IPS-18c (cell line): ENCODE measurements around the gene ICAM1.

Source experiments
- H3K4me3 ChIP-seq: 2 replicates; pipeline ENCODE4 v1.7.0; 2013; ENCODE audit warnings: low read depth, mild to moderate bottlenecking, low read length, moderate library complexity; ENCODE audit not compliant: insufficient read depth
- H3K9me3 ChIP-seq: one replicate; pipeline ENCODE4 v1.6.1; 2013; ENCODE audit warnings: mild to moderate bottlenecking, low read length, moderate library complexity; ENCODE audit not compliant: control insufficient read depth, insufficient read depth

Gene ICAM1, protein sequence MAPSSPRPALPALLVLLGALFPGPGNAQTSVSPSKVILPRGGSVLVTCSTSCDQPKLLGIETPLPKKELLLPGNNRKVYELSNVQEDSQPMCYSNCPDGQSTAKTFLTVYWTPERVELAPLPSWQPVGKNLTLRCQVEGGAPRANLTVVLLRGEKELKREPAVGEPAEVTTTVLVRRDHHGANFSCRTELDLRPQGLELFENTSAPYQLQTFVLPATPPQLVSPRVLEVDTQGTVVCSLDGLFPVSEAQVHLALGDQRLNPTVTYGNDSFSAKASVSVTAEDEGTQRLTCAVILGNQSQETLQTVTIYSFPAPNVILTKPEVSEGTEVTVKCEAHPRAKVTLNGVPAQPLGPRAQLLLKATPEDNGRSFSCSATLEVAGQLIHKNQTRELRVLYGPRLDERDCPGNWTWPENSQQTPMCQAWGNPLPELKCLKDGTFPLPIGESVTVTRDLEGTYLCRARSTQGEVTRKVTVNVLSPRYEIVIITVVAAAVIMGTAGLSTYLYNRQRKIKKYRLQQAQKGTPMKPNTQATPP

DNA sequence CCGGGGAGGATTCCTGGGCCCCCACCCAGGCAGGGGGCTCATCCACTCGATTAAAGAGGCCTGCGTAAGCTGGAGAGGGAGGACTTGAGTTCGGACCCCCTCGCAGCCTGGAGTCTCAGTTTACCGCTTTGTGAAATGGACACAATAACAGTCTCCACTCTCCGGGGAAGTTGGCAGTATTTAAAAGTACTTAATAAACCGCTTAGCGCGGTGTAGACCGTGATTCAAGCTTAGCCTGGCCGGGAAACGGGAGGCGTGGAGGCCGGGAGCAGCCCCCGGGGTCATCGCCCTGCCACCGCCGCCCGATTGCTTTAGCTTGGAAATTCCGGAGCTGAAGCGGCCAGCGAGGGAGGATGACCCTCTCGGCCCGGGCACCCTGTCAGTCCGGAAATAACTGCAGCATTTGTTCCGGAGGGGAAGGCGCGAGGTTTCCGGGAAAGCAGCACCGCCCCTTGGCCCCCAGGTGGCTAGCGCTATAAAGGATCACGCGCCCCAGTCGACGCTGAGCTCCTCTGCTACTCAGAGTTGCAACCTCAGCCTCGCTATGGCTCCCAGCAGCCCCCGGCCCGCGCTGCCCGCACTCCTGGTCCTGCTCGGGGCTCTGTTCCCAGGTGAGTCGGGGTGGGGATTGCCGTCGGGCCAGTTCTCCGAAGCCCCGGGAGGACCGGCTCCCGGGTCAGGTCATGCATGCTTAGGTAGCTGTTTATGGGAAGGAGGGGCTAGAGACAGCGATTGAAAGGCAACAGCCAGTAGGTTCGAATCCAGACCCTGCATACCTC is at the start of gene ICAM1:
TSS of gene ICAM1 (plus strand) at position 505 of the 779 bp plus-strand sequence. CDS start at position 545, 40 bp downstream.
- peak within 1 kb of the TSS; percentile 56 for H3K4me3 ChIP-seq
- peaks cover 2% of the 10 kb centered on the region for H3K9me3 ChIP-seq

DNA sequence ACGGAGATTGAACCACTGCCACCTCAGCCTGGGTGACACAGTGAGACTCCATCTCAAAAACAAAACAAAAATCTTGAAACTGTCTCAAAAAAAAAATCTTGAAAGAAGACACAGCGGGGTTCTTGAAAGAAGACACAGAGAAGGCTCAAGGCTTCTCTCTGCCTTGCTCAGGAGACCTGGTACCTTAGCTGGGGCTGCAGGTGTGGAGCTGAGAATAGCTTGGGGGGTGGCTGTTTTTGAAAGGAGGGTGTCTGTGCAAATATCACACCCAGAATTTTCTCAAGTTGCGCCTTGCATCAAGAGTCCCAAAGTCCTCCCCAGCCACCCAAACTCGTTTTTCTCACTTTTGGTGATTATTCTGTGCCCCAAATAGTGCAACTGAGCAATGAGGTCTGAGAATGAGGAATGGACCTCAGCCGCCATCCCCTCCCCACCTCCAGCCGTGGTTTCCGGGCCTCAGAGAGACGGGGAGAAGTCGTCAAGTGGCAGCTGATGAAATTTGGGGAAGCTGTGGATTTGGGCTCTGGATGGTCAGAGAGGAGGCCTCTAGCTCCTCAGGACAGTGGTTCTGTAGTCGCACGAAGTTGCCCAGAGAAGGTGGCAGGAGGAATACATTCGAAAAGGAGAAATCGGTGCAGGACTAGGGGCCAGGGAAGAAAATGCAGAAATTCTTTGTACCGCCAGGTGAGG is 48.6 kb upstream of the ICAM1 start:
- H3K9me3 ChIP-seq: peaks cover 3% of the 10 kb centered on the region
- no peak overlapping the region for H3K4me3 ChIP-seq

DNA sequence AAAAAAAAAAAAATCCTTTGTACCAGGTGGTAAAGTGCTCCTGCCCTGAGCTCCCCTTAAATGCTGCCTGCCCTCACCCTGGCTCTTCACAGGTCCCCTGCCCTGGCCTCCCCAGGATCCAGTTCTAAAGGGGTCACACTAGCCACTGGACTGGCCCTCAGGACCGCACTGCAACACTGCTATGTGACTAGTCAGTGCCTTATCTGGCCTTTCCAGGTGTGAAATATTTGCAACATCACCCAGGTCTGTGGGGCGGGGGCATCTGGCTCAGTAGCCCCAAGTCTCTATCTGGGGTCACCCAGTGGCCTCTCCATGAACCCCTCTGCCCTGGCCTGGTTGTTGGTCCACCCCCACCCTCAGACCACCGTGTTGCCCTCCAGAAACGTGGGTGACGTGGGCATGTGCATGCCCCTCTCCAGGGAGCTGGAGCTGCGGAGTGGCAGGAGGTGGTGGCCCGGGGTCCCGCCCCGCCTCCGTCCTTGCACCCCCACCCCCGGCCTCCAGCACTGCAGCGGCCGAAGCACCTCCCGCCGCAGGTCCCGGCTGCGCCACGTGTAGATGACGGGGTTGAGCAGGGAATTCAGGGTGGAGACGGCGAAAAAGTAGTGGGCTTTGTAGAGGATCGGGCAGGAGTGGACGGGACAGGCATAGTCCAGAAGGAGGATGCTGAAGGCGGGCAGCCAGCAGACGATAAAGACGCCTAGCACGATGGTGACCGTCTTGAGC is 47.3 kb upstream of the ICAM1 start:
- Histone ChIP-seq H3K9me3 (peaks cover 3% of the 10 kb centered on the region), H3K4me3 (no peak overlapping the region)

DNA sequence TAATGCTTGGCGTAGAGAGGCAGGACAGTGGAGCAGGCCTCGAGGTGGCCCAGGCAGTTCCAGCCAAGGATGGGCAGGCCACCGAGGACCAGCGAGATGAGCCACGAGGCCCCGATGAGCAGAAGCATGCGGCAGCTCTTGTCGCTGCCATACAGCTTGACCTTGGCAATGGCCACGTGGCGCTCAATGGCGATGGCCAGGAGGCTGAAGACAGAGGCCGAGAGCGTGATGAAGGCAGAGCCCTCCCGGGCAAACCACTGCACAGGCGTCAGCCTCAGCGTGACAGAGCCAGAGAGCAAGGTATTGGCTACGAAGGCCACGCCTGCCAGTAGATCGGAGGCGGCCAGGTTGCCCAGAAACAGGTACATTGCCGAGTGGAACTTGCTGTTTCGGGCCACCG is 46.6 kb upstream of the ICAM1 start:
- Histone ChIP-seq H3K4me3 (no peak overlapping the region), H3K9me3 (peaks cover 3% of the 10 kb centered on the region)

DNA sequence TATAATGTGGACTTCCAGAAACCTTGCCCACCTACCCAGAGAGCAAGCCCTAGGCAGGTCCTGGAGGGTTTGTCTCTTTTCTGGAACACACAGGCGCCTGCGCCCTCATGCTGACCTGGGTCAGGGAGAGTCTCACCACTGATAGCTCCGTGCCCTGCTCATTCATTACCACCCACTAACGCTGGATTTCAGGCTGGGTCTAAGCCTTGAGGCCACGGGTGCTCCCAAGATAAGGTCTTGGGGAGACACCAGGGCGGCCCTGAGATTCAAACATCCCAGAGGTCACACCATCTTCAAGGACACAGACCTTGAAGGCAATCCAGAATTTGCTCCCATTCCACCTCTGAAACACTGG is 44.9 kb upstream of the ICAM1 start:
- Histone ChIP-seq H3K4me3 (no peak overlapping the region), H3K9me3 (peaks cover 2% of the 10 kb centered on the region)

DNA sequence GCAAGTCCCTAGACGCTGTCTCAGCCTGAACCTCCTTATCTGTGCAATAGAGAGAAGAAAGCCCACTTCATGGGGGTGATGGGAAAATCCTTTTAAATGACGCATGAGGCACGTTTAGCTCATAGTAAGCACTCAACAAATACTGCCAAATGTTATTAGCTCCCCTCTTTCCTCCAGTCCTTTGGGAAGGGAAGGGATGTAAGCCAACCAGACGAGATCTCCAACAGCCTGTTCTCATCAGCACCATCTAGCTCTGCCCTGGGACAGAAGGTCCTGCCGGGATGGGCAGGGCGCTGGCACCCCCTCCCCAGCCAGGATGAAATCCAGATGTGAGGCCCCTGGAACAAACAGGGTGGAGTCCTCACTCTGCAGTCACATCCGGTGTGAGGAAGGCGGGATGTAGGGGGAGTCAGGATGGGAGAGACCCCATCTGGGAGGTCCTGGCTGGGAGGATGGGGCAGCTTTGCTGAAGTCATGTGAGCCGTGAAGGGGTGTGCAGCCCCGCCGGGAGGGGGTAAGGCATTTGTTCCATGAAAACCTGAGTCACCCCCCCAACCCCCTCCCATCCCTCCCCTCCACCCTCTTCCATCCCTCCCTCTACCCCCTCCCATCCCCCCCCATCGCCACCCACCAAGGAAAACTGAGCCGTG is 44.4 kb upstream of the ICAM1 start:
- no peak overlapping the region for H3K4me3 ChIP-seq

DNA sequence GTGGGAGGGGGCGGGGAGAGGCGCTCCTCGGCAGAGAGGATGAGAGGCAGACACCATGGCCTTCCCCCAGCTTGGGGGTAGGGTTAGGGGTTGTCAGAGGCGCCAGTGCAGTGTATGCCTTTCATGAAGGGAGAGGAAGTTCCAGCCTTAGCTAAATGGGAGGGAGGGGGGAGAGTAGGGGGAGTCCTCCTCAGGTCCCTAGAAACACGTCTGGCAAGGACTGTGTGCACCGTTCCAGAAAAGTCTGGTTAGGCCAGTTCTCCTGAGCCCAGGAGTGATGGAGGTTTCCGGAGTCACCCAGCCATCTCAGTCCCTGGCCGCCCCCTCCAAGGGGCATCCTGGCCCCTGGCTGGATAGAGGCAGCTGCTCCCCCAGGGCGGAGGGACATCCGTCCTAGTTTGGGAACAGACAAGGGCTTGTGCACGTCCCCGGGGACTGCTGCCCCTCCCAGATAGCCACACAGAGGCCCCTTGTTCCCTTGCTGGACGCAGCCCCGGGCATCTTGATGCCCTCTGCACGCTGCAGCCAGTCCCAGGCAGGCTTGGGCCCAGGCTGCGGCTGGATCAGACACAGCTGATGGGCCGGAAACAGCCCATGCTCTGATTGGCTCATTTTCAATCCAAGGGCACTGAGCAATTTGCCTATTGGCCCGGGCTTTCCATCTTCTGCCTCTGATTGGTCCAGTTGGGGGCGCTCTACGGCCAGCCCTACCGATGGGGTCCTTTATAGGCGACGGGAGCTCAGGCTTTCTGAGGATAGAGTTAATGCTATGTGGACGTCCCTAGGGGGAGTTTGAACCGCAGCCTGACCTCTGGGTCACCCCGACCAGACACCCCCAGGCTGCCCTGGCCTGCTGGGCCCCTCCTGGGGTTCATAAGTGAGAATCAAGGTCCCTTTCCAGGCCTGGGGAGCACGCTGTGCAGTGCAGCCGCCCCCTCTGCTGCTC is 43.6 kb upstream of the ICAM1 start:
- Histone ChIP-seq H3K9me3 (no peaks in the 10 kb centered on the region), H3K4me3 (no peak overlapping the region)

More for the DNA sequence above, 44.4 kb upstream of the ICAM1 start:
- H3K9me3 ChIP-seq: no peaks in the 10 kb centered on the region

DNA sequence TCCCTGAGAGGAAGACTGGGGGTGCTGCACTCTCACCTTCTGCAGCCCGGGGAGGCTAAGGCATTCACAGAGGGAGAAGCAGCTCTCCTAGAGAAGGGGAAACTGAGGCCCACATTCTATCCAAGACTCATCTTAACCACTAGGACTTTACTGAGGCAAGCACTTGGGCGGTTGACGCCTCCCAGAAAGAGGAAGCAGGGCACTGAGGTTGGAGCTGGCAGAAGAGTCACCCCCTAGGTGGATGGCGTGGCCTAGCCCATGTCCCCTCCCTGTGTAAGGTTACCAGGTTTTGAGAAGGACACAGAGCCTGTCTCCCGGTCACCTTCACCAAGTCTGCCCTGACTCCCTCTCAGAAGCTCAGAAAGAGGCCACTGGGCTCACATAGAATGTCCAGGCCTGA is 42.5 kb upstream of the ICAM1 start:
- no peak overlapping the region for H3K4me3 ChIP-seq
- no peaks in the 10 kb centered on the region for H3K9me3 ChIP-seq

DNA sequence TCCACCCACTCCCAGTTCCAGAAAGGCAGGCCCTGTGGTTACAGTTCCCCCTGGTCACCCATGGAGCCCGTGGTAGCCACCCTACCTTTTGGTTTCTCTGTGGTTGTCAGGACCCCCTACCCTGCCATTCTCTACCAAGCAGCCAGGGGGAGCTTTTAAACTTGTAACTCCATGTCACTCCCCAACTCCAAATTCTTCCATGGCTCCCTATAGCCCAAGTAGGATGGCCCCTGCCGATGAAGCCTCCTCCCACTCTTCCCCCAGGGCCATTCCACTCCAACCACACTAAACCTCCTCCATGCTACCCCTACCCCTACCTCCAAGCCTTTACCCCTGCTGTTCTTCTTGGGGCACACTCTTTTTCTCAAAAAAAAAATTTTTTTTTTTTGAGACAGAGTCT is 42.0 kb upstream of the ICAM1 start:
- H3K4me3 ChIP-seq: no peak overlapping the region; the same call in 1 of the 2 replicates

DNA sequence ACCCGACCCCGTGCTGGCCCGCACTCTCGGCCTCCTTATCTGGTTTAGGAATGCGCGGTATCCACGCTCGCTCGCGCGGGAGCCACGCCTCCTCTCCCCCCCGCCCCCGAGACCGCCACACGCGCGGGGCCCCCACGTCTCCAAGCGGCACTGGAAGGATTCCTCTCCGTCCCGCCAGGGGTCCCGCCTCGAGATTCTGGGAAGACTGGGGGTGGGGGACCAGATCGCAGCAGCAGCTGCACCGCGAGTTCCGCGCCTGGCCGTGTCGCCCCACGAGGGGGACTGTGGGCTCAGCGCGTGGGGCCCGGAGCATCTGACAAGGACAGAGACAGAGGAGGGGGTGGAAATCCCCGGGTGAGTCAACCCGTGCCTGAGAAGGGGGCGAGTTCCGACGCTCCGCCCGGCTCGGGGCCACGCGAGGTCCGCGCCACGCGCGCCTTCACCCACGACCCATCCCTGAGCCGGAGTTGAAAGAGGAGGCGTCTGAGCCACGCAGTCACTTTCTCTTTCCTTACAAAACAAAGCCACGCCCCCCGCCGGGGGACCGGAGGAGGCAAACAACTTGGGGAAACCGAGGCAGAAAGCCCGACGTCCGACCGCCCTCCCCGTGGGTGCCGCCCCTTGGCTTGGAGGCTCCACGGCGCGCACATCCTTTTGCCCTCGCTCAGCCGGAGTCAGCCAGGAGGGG is 40.6 kb upstream of the ICAM1 start:
- no peaks in the 10 kb centered on the region for H3K9me3 ChIP-seq
- H3K4me3 ChIP-seq: peak overlapping the region; percentile 76

More for the DNA sequence above, 42.0 kb upstream of the ICAM1 start:
- H3K9me3 ChIP-seq: no peaks in the 10 kb centered on the region

DNA sequence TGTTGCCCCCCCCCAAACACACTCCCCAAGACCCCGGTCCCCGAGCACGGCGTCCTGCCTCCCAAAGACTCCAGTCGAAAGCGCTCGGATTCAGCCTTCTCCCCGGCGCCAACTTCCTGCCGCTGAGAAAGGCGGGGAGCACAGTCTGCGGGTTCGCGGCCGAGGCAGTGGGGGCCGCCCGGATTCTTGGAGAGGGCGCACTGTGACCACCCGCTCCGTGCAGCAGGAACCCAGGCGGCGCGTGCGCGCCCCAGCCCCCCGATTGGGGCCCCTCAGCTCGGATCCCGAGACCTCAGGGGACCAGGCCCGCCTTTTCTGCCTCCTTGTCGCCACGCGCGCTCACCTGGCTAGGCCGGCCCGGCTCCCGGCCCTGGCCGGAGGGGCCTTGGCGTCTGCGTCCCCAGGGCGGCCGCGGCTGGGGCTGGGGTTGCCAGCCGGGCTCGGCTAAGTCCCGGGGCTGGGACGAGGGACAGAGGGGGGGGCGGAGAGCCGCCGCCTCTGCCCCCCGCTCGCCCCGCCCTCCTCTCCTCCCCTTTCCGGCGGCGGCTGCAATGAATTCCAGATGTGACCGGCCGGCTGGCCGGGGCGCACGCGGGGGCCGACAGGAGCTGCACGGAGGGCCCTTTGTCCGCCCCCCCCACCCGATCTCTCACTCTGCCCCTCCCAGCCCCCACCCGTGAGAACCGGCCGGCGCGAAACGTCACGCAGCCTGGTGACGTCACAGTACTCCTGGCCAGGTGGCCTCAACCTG is 39.9 kb upstream of the ICAM1 start, which contains the start of gene S1PR2:
TSS of gene S1PR2 (minus strand) at position 471 of the 751 bp plus-strand sequence. CDS start 6,426 bp downstream, outside the sequence.
- peak within 1 kb of the TSS; percentile 76 for H3K4me3 ChIP-seq
- no peaks in the 10 kb centered on the region for H3K9me3 ChIP-seq

DNA sequence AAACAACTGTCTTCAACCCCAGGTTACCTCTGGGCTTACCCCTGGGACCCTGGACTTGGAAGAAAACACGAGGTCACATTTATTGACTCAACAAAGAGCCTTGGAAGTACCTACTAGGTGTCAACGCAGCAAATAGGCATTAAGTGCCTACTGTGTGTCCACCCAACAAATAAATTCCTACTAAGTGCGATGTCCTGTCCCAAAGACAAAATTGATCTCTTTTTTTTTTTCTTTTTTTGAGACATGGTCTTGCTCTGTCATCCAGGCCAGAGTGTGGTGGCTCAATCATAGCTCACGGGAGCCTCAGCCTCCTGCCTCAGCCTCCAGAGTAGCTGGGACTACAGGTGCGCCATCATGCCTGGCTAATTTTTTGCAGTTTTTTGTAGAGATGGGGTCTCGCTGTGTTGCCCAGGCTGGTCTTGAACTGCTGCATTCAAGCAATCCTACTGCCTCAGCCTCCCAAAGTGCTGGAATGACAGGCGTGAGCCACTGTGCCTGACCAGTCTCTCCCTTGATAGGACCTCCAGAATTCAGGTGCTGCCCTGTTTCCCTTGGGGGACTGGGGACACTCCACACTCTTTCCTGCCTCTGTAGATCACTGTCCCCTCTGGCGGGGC is 39.2 kb upstream of the ICAM1 start:
- H3K9me3 ChIP-seq: no peaks in the 10 kb centered on the region
- H3K4me3 ChIP-seq: peak overlapping the region; percentile 76; the same call in 1 of the 2 replicates

DNA sequence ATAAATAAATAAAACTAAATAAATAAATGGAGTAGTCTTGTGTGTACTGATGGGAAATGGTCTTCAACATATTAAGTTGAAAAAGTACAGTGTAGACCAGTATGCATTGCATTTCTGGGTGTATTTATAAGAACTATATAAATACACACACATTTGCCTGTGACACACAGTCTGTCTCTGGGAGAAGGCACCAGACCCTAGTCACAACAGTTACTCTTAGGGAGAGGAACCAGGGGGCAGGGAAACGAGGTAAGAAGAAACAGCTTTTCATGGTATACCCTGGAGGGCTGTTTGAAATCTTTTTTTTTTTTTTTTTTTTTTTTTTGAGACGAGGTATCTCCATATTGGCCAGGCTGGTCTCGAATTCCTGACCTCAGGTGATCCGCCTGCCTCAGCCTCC is 37.0 kb upstream of the ICAM1 start:
- Histone ChIP-seq H3K4me3 (no peak overlapping the region), H3K9me3 (no peaks in the 10 kb centered on the region)

DNA sequence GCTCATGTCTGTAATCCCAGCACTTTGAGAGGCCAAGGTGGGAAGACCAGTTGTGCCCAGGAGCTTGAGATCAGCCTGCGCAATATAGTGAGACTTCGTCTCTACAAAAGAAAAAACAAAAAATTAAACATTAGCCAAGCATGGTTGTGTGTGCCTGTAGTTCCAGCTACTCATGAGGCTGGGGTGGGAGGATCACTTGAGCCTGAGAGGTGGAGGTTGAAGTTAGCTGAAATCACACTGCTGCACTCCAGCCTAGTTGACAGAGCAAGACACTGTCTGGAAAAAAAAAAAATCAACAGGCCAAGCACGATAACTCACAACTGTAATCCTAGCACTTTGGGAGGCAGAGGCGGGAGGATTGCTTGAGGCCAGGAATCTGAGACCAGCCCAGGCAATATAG is 35.9 kb upstream of the ICAM1 start:
- Histone ChIP-seq H3K9me3 (no peaks in the 10 kb centered on the region), H3K4me3 (no peak overlapping the region)
